Thymus (tissue), 11 donors: ENCODE measurements around the gene PLGRKT. TPM values are rescaled to one million over a fixed set of nuclear protein-coding genes. Genes with fewer than 3 reads are reported as not detected.
"Not testable (repeated sequence)": the region's sequence is repeated elsewhere in the genome, so short reads cannot be mapped to it uniquely, and the experiment has no call there.

ENCODE experiments used
- DNase-seq, 9 donors: peaks; one replicate each; pipeline ENCODE4 v3.0.0-alpha.2; 2013; ENCODE audit warnings: low spot score in 9 of 9, low read depth in 6 of 9, missing footprints in 1 of 9
- H3K27ac ChIP-seq, 2 donors: one replicate each; pipeline ENCODE4 v1.5.1; 2013; ENCODE audit warnings: control low read depth in 1 of 2, low read depth in 1 of 2, low read length in 1 of 2, mild to moderate bottlenecking in 1 of 2, moderate library complexity in 1 of 2
- H3K27me3 ChIP-seq, 2 donors: one replicate each; pipeline ENCODE4 v1.5.1; 2013; ENCODE audit warnings: low read length in 1 of 2; ENCODE audit not compliant: control insufficient read depth in 2 of 2, insufficient read depth in 1 of 2
- H3K36me3 ChIP-seq, 2 donors: one replicate each; pipeline ENCODE4 v1.5.1; 2013; ENCODE audit warnings: low read length in 1 of 2, mild to moderate bottlenecking in 1 of 2, moderate library complexity in 1 of 2; ENCODE audit not compliant: control insufficient read depth in 2 of 2, insufficient read depth in 2 of 2
- H3K4me1 ChIP-seq, 2 donors: one replicate each; pipeline ENCODE4 v1.5.1; 2013; ENCODE audit warnings: low read length in 2 of 2; ENCODE audit not compliant: control insufficient read depth in 2 of 2, insufficient read depth in 2 of 2
- H3K4me3 ChIP-seq, 2 donors: one replicate each; pipeline ENCODE4 v1.5.1; 2013; ENCODE audit warnings: low read length in 2 of 2, control low read depth in 1 of 2, mild to moderate bottlenecking in 1 of 2
- H3K9me3 ChIP-seq, 2 donors: one replicate each; pipeline ENCODE4 v1.5.1; 2013; ENCODE audit warnings: low read length in 1 of 2, mild to moderate bottlenecking in 1 of 2; ENCODE audit not compliant: control insufficient read depth in 2 of 2, insufficient read depth in 1 of 2
- WGBS: extraction: QIAGEN DNeasy Blood & Tissue Kit; methylation state at CpG from one replicate; pipeline ENCODE4 v1.1.7; 2013; 5-methylcytosine and 5-hydroxymethylcytosine counted together
- polyA plus RNA-seq: library from polyadenylated mRNA; stranded (reverse); fragments of 200-250 nt; gene quantifications from one replicate; pipeline ENCODE4 v1.2.3, GENCODE V29; 2013
- total RNA-seq: library from RNA; stranded (reverse); fragments of 120-200 nt; gene quantifications from one replicate; pipeline ENCODE4 v1.2.4, GENCODE V29; 2013
- donor health status: healthy.

Gene PLGRKT
- total and polyA plus RNA-seq, 2 donors: 38.8 to 53.7 TPM

GRCh38 chr9:5441043-5441442 lies 3.3 kb upstream of the PLGRKT start:
- Histone ChIP-seq H3K27me3 (no peaks in the 10 kb centered on the region), H3K9me3 (no peaks in the 10 kb centered on the region), H3K4me3 (no peak overlapping the region), H3K27ac (no peak overlapping the region), H3K4me1 (peaks cover 4 to 18% of the 10 kb centered on the region in 2 donors), H3K36me3 (peaks cover under 1 to 2% of the 10 kb centered on the region in 2 donors)
- WGBS: 99% methylated on average over 2 of the region's 2 CpGs
- DNase-seq: no peak

GRCh38 chr9:5440426-5440825 lies 2.7 kb upstream of the PLGRKT start:
- H3K27me3 ChIP-seq: no peaks in the 10 kb centered on the region
- DNase-seq: no peak
- H3K4me1 ChIP-seq: peaks cover 4 to 18% of the 10 kb centered on the region in 2 donors
- H3K4me3 ChIP-seq: no peak overlapping the region
- WGBS: 97% methylated on average over 3 of the region's 3 CpGs
- no peaks in the 10 kb centered on the region for H3K9me3 ChIP-seq
- no peak overlapping the region for H3K27ac ChIP-seq
- H3K36me3 ChIP-seq: peaks cover 3 to 8% of the 10 kb centered on the region in 2 donors

GRCh38 chr9:5438301-5439162 lies 807 bp upstream of the PLGRKT start:
- 83% methylated on average over 21 of the region's 21 CpGs for WGBS
- Histone ChIP-seq H3K9me3 (peaks cover 0 to 12% of the 10 kb centered on the region in 2 donors), H3K4me1 (peaks cover 4 to 18% of the 10 kb centered on the region in 2 donors), H3K27me3 (no peaks in the 10 kb centered on the region), H3K27ac (peak overlapping the region; percentile 81 to 85), H3K4me3 (peak overlapping the region; percentile 73 to 77), H3K36me3 (peaks cover 11% of the 10 kb centered on the region in 2 donors)
- peak in 1 of 9 donors; percentile 8 for DNase-seq

GRCh38 chr9:5436441-5436840 lies 1.3 kb downstream of the PLGRKT start:
- no peak overlapping the region for H3K4me3 ChIP-seq
- no peak overlapping the region for H3K27ac ChIP-seq
- H3K27me3 ChIP-seq: no peaks in the 10 kb centered on the region
- H3K36me3 ChIP-seq: peaks cover 11 to 15% of the 10 kb centered on the region in 2 donors
- peaks cover 4 to 18% of the 10 kb centered on the region in 2 donors for H3K4me1 ChIP-seq
- DNase-seq: no peak
- peaks cover 0 to 15% of the 10 kb centered on the region in 2 donors for H3K9me3 ChIP-seq
- WGBS: 97% methylated on average over 2 of the region's 2 CpGs

- WGBS: 90% methylated on average over 3 of the region's 3 CpGs
- peaks cover 0 to 15% of the 10 kb centered on the region in 2 donors for H3K9me3 ChIP-seq
- H3K27ac ChIP-seq: peak overlapping the region in 1 of 2 donors; percentile 31
- H3K4me1 ChIP-seq: peaks cover 4 to 18% of the 10 kb centered on the region in 2 donors
- no peaks in the 10 kb centered on the region for H3K27me3 ChIP-seq
- no peak for DNase-seq
- H3K4me3 ChIP-seq: no peak overlapping the region
- H3K36me3 ChIP-seq: peaks cover 13 to 15% of the 10 kb centered on the region in 2 donors
Measured at GRCh38 chr9:5435912-5436311, 1.8 kb downstream of the PLGRKT start.

- H3K4me3 ChIP-seq, H3K27ac ChIP-seq, DNase-seq, H3K27me3 ChIP-seq: not testable (repeated sequence)
- Histone ChIP-seq H3K36me3 (peaks cover 15 to 20% of the 10 kb centered on the region in 2 donors), H3K9me3 (peaks cover 0 to 15% of the 10 kb centered on the region in 2 donors), H3K4me1 (peaks cover 4 to 18% of the 10 kb centered on the region in 2 donors)
- WGBS: 98% methylated on average over 65 of the region's 65 CpGs
Measured at GRCh38 chr9:5433841-5434810, 3.6 kb downstream of the PLGRKT start.

- Histone ChIP-seq H3K36me3 (peaks cover 15 to 20% of the 10 kb centered on the region in 2 donors), H3K4me1 (peaks cover 4 to 13% of the 10 kb centered on the region in 2 donors), H3K9me3 (peaks cover 0 to 15% of the 10 kb centered on the region in 2 donors)
- not testable (repeated sequence) for H3K27ac ChIP-seq, H3K4me3 ChIP-seq, H3K27me3 ChIP-seq, DNase-seq
- WGBS: 97% methylated on average over 26 of the region's 26 CpGs
Measured at GRCh38 chr9:5433328-5433727, 4.4 kb downstream of the PLGRKT start.

- not testable (repeated sequence) for H3K27ac ChIP-seq, H3K4me3 ChIP-seq, DNase-seq, H3K4me1 ChIP-seq, H3K27me3 ChIP-seq
- Histone ChIP-seq H3K9me3 (peaks cover 0 to 15% of the 10 kb centered on the region in 2 donors), H3K36me3 (peaks cover 15 to 20% of the 10 kb centered on the region in 2 donors)
- WGBS: 97% methylated on average over 24 of the region's 24 CpGs
Measured at GRCh38 chr9:5432890-5433289, 4.8 kb downstream of the PLGRKT start.
